B cell (primary cell): Measurements from ENCODE around the gene CREM. TPM values are rescaled to one million over a fixed set of nuclear protein-coding genes. Genes with fewer than 3 reads are reported as not detected.
A peak's percentile ranks its signal among the peaks of the same experiment; 100 is the strongest.

Source experiments
- ATAC-seq: fragments of 200-7000 bp; cut with Tn5 transposase; one replicate; pipeline ENCODE4 v1.10.0; 2021; ENCODE audit warnings: low read depth, mild to moderate bottlenecking, moderate number of reproducible peaks, moderate library complexity
- CTCF ChIA-PET: fragments of 350-600 bp; sonication (Branson Sonifier 250); formaldehyde crosslinking; loops from one replicate; lab custom pipeline; 2021; ENCODE audit warnings: antibody characterized with exemption, inconsistent platforms; lab: Charles Lee
- POLR2A ChIA-PET: fragments of 350-600 bp; sonication (Branson Sonifier 250); formaldehyde crosslinking; loops from one replicate; lab custom pipeline; 2021; ENCODE audit warnings: antibody characterized with exemption; lab: Charles Lee
- DNase-seq: peaks from one replicate; pipeline ENCODE4 v3.0.0; 2013
- H2AFZ ChIP-seq: 2 replicates; pipeline ENCODE4 v1.6.1; 2012; ENCODE audit warnings: mild to moderate bottlenecking, low read depth, low read length; ENCODE audit not compliant: insufficient read depth, poor library complexity, severe bottlenecking
- H3K27ac ChIP-seq, 2 donors: 1 replicate in 1 of 2; 2 replicates in 1 of 2; pipeline ENCODE4 v1.5.1; 2012 to 2013; ENCODE audit warnings: low read length in 2 of 2, mild to moderate bottlenecking in 2 of 2, moderate library complexity in 1 of 2
- H3K27me3 ChIP-seq, 4 experiments: fragments of 200-600 bp in 1 of 4; sonication (generic) in 1 of 4; replicated peaks in 1 of 4; 1 replicate in 2 of 4; 2 replicates in 2 of 4; pipeline versions ENCODE4 v1.6.1 to v1.7.0; 2013 to 2016; ENCODE audit warnings: low read length in 3 of 4, mild to moderate bottlenecking in 2 of 4, mixed read lengths in 1 of 4, moderate library complexity in 1 of 4; ENCODE audit not compliant: insufficient read depth in 4 of 4, control insufficient read depth in 3 of 4; ENCODE audit errors: control extremely low read depth in 1 of 4
- H3K36me3 ChIP-seq, 2 experiments: replicated peaks in 1 of 2; 1 replicate in 1 of 2; 2 replicates in 1 of 2; pipeline versions ENCODE4 v1.6.1 to v1.7.1; 2013; ENCODE audit warnings: low read length in 1 of 2; ENCODE audit not compliant: insufficient read depth in 2 of 2, control insufficient read depth in 1 of 2; ENCODE audit errors: control extremely low read depth in 1 of 2, extremely low read depth in 1 of 2
- H3K4me1 ChIP-seq, 2 donors: fragments of 200-600 bp in 1 of 2; sonication (generic) in 1 of 2; 1 replicate in 1 of 2; 2 replicates in 1 of 2; pipeline versions ENCODE4 v1.5.1 to v1.6.1; 2013 to 2017; ENCODE audit warnings: low read length in 2 of 2; ENCODE audit not compliant: control insufficient read depth in 2 of 2, insufficient read depth in 2 of 2
- H3K4me2 ChIP-seq: replicated peaks from 2 replicates; pipeline ENCODE3; 2012; ENCODE audit warnings: mild to moderate bottlenecking, low read depth, low read length; ENCODE audit not compliant: poor library complexity, severe bottlenecking
- H3K4me3 ChIP-seq, 5 experiments: fragments of 200-600 bp in 1 of 5; sonication (generic) in 1 of 5; 1 replicate in 3 of 5; 2 replicates in 2 of 5; pipeline versions ENCODE4 v1.5.1 to v1.7.0; 2011 to 2016; ENCODE audit warnings: low read length in 4 of 5, mild to moderate bottlenecking in 4 of 5, low read depth in 2 of 5, control low read depth in 1 of 5, moderate library complexity in 1 of 5; ENCODE audit not compliant: insufficient read depth in 1 of 5; ENCODE audit errors: control extremely low read depth in 1 of 5, extremely low read depth in 1 of 5
- H3K79me2 ChIP-seq: fragments of 200-600 bp; sonication (generic); one replicate; pipeline ENCODE4 v1.6.0; 2016; ENCODE audit warnings: low read length; ENCODE audit not compliant: control insufficient read depth, insufficient read depth
- H3K9ac ChIP-seq: fragments of 200-600 bp; sonication (generic); 2 replicates; pipeline ENCODE4 v1.6.1; 2017; ENCODE audit warnings: mild to moderate bottlenecking, low read length, moderate library complexity
- H3K9me3 ChIP-seq, 3 donors: one replicate each; pipeline versions ENCODE4 v1.6.1 to v1.7.1; 2013; ENCODE audit warnings: low read length in 2 of 3; ENCODE audit not compliant: control insufficient read depth in 2 of 3, insufficient read depth in 1 of 3; ENCODE audit errors: control extremely low read depth in 1 of 3
- H4K20me1 ChIP-seq: 2 replicates; pipeline ENCODE4 v1.6.0; 2012; ENCODE audit warnings: mild to moderate bottlenecking, low read length; ENCODE audit not compliant: insufficient read depth, control insufficient read depth, poor library complexity, severe bottlenecking
- H3K27ac Mint-ChIP-seq: one replicate; pipeline ENCODE4 v1.8.0; 2021; ENCODE audit warnings: mixed read lengths
- H3K27me3 Mint-ChIP-seq: one replicate; pipeline ENCODE4 v1.8.0; 2021; ENCODE audit warnings: mixed read lengths
- H3K4me1 Mint-ChIP-seq: one replicate; pipeline ENCODE4 v1.8.0; 2021; ENCODE audit warnings: mixed read lengths
- H3K4me3 Mint-ChIP-seq: one replicate; pipeline ENCODE4 v1.8.0; 2021; ENCODE audit warnings: mixed read lengths
- H3K9me3 Mint-ChIP-seq: one replicate; pipeline ENCODE4 v1.8.0; 2022; ENCODE audit warnings: mixed read lengths; ENCODE audit not compliant: insufficient read depth
- EZH2 ChIP-seq: IDR thresholded peaks from 2 replicates; pipeline ENCODE4 v1.6.1; 2012; ENCODE audit warnings: borderline replicate concordance, low read depth, mild to moderate bottlenecking, moderate library complexity, low read length; ENCODE audit not compliant: insufficient read depth, poor library complexity, severe bottlenecking
- WGBS: methylation state at CpG from one replicate; pipeline ENCODE4 v1.1.5; 2013; ENCODE audit warnings: missing lambda C conversion rate; ENCODE audit not compliant: insufficient coverage; 5-methylcytosine and 5-hydroxymethylcytosine counted together
- intact Hi-C: fragments of 100-400 bp; cut with micrococcal nuclease; formaldehyde crosslinking; loops from one replicate; pipeline ENCODE4 v1.10.0; 2022
- polyA plus RNA-seq: library from polyadenylated mRNA; depleted of rRNA; stranded (reverse); fragments of >200 nt; gene quantifications from 2 replicates; pipeline ENCODE4 v1.2.3, GENCODE V29; 2012
- total RNA-seq, 2 donors: library from RNA; stranded (reverse); fragments of 120-200 nt in 1 of 2; gene quantifications; 1 replicate in 1 of 2; 2 replicates in 1 of 2; pipeline versions ENCODE4 v1.2.3 to v1.2.4, GENCODE V29; 2013 to 2022
- TF ChIP-seq, protein P1 (sequence below): fragments of 200-600 bp; IDR thresholded peaks from one replicate; pipeline ENCODE4 v1.8.0; 2022; ENCODE audit warnings: antibody characterized with exemption, mild to moderate bottlenecking

CREM gene
- total and polyA plus RNA-seq, 2 donors (not counting 1 experiment from before 2014, with no cell fraction given): 7.3 to 94.6 TPM

DNA sequence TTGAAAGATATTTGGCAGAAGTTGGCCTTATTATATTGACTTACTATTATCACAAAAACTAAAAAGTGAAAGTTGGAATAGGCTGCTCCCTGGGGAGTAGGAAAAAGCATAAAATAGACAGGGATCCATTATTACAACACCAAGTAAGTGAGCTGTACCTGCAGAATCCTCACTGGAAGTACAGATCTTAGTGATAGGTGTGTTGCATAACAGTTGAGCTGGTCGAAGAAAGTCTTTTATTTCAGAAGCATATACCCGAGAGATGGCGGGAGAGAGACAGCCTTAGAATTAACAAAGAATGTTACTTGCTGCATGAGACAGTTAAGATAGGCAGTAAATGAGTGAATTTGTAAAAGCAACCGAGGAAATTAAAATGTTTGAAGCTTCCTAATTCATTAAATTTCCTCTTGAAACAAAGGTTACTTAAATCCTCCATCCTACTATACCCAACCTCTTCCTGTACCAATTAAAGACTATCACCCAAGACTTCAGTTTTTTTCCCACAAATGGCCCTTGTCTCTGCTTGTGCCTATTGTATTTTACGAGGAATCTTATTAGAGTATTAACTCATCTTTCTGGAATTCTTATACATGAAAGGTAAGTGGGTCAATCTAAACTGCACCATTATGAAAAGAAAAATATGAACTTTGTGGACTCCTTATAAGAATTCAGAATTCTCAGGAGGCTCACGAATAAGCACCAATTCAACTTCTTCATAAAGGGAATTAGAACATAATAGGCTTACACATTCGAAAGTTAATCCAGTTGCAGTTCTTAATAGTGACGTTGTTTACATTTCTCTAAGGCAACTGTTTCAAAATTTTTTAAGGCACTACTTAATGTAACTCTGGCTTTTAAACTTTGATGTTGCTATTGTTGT lies 56.2 kb downstream of the CREM start:
- WGBS: no CpG with 5 or more reads among the region's 8 CpGs
- ChIA-PET POLR2A (no interaction called here), CTCF (interaction anchor here (1.0 kb wide), 1 partner anchor 13 kb away, joined by 3 read pairs; no protein-coding TSS in a partner anchor)
- Histone ChIP-seq H3K27me3 (no peaks in the 10 kb centered on the region), H3K9me3 (no peaks in the 10 kb centered on the region), H3K9ac (no peak overlapping the region), H4K20me1 (no peaks in the 10 kb centered on the region), H3K36me3 (no peaks in the 10 kb centered on the region), H2AFZ (no peak overlapping the region), H3K79me2 (no peaks in the 10 kb centered on the region), H3K27ac (no peak overlapping the region), H3K4me2 (no peak overlapping the region), H3K4me3 (no peak overlapping the region), H3K4me1 (peaks cover 13 to 17% of the 10 kb centered on the region in 2 donors)
- Mint-ChIP-seq H3K9me3 (no peaks in the 10 kb centered on the region), H3K27ac (peak overlapping the region; percentile 46), H3K4me3 (no peak overlapping the region), H3K27me3 (no peaks in the 10 kb centered on the region), H3K4me1 (peaks cover 18% of the 10 kb centered on the region)
- DNase-seq: no peak
- intact Hi-C loops: no loop called here
- TF ChIP-seq EZH2: no peak
- TF ChIP-seq, protein P1, sequence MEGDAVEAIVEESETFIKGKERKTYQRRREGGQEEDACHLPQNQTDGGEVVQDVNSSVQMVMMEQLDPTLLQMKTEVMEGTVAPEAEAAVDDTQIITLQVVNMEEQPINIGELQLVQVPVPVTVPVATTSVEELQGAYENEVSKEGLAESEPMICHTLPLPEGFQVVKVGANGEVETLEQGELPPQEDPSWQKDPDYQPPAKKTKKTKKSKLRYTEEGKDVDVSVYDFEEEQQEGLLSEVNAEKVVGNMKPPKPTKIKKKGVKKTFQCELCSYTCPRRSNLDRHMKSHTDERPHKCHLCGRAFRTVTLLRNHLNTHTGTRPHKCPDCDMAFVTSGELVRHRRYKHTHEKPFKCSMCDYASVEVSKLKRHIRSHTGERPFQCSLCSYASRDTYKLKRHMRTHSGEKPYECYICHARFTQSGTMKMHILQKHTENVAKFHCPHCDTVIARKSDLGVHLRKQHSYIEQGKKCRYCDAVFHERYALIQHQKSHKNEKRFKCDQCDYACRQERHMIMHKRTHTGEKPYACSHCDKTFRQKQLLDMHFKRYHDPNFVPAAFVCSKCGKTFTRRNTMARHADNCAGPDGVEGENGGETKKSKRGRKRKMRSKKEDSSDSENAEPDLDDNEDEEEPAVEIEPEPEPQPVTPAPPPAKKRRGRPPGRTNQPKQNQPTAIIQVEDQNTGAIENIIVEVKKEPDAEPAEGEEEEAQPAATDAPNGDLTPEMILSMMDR: no peak
- no peak for ATAC-seq
